Hepatocyte (in vitro differentiated cells): ENCODE results near the gene MTHFD1L. TPM values are rescaled to one million over a fixed set of nuclear protein-coding genes. Genes with fewer than 3 reads are reported as not detected.
A peak's percentile ranks its signal among the peaks of the same experiment; 100 is the strongest.

Experiments used
- DNase-seq: peaks from one replicate; pipeline ENCODE4 v3.0.0-alpha.2; 2016; ENCODE audit warnings: low spot score
- H2AFZ ChIP-seq: fragments of 200-600 bp; sonication (generic); 2 replicates; pipeline ENCODE4 v1.6.0; 2016; ENCODE audit warnings: antibody characterized with exemption, mild to moderate bottlenecking
- H3K27ac ChIP-seq: fragments of 200-600 bp; sonication (generic); 2 replicates; pipeline ENCODE4 v1.5.1; 2016; ENCODE audit warnings: mild to moderate bottlenecking
- H3K27me3 ChIP-seq: fragments of 200-600 bp; sonication (generic); 2 replicates; pipeline ENCODE4 v1.6.1; 2016
- H3K36me3 ChIP-seq: fragments of 200-600 bp; sonication (generic); replicated peaks from 2 replicates; pipeline ENCODE4 v1.5.1; 2016; ENCODE audit warnings: low read depth; ENCODE audit not compliant: insufficient read depth
- H3K4me1 ChIP-seq: fragments of 200-600 bp; sonication (generic); 2 replicates; pipeline ENCODE4 v1.5.1; 2016; ENCODE audit warnings: mild to moderate bottlenecking, moderate library complexity; ENCODE audit not compliant: insufficient read depth
- H3K4me2 ChIP-seq: fragments of 200-600 bp; sonication (generic); 2 replicates; pipeline ENCODE4 v1.6.0; 2016
- H3K4me3 ChIP-seq: fragments of 200-600 bp; sonication (generic); 2 replicates; pipeline ENCODE4 v1.5.1; 2016; ENCODE audit warnings: mild to moderate bottlenecking
- H3K79me2 ChIP-seq: fragments of 200-600 bp; sonication (generic); 2 replicates; pipeline ENCODE4 v1.6.0; 2017; ENCODE audit warnings: mild to moderate bottlenecking
- H3K9me2 ChIP-seq: fragments of 200-600 bp; sonication (generic); replicated peaks from 2 replicates; pipeline ENCODE4 v1.6.0; 2017; ENCODE audit warnings: mild to moderate bottlenecking; ENCODE audit not compliant: insufficient read depth
- H3K9me3 ChIP-seq: fragments of 200-600 bp; sonication (generic); 2 replicates; pipeline ENCODE4 v1.5.1; 2016; ENCODE audit warnings: low read depth, mild to moderate bottlenecking
- H4K20me1 ChIP-seq: fragments of 200-600 bp; sonication (generic); 2 replicates; pipeline ENCODE4 v1.6.0; 2016; ENCODE audit warnings: mild to moderate bottlenecking; ENCODE audit not compliant: insufficient read depth, poor library complexity, severe bottlenecking
- EZH2 ChIP-seq: fragments of 200-600 bp; sonication (generic); IDR thresholded peaks from 2 replicates; pipeline ENCODE4 v1.6.1; 2016; ENCODE audit warnings: antibody characterized with exemption, mild to moderate bottlenecking, borderline replicate concordance
- EZH2phosphoT487 ChIP-seq: fragments of 200-600 bp; sonication (generic); IDR thresholded peaks from one replicate; pipeline ENCODE4 v1.6.1; 2018; ENCODE audit warnings: antibody characterized with exemption, mild to moderate bottlenecking, low read depth, moderate library complexity; ENCODE audit not compliant: unreplicated experiment, severe bottlenecking
- WGBS: methylation state at CpG from one replicate; pipeline ENCODE4 v1.1.6; 2016; ENCODE audit warnings: low lambda C conversion rate; ENCODE audit errors: missing lambda C conversion rate; 5-methylcytosine and 5-hydroxymethylcytosine counted together
- polyA plus RNA-seq: library from polyadenylated mRNA; unstranded; fragments of >200 nt; fragmentation: Nextera tagmentation; extraction: Ambion mirVana; gene quantifications from 2 replicates; pipeline ENCODE4 v1.2.1, GENCODE V29; 2016
- total RNA-seq: library from RNA; depleted of rRNA; stranded (reverse); fragments of >200 nt; gene quantifications from 2 replicates; pipeline ENCODE4 v1.2.3, GENCODE V29; 2014
- TF ChIP-seq, protein P1 (sequence below): fragments of 200-600 bp; sonication (generic); IDR thresholded peaks from 2 replicates; pipeline ENCODE4 v1.5.1; 2016; ENCODE audit warnings: antibody characterized with exemption, mild to moderate bottlenecking; ENCODE audit not compliant: poor library complexity

MTHFD1L gene
- total and polyA plus RNA-seq, 2 experiments from 2014 or later, result 28.4 to 30.8 TPM

DNA sequence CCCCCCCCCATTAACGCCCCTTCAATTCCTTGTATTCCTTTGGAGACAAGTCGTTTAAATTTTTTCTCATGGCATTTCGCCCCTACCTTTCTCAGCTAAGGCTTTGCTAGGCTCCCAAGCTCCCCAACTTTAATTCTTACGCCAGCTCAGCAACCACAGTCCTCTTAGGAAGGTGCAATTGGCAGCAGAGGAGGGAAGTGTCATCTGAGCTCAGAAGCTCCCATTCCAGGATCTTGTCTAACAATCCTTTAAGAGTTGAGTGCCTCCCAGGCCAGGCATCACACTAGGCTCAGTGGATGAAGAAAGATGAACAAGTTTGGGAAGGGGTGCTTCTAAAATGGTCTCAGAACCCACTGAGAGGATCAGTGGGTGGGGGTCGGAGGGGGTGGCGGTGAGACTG lies 243.0 kb downstream of the MTHFD1L start:
- no peaks in the 10 kb centered on the region for H4K20me1 ChIP-seq
- H3K4me2 ChIP-seq, result no peak overlapping the region
- H3K36me3 ChIP-seq, result no peaks in the 10 kb centered on the region
- no peaks in the 10 kb centered on the region for H3K4me1 ChIP-seq
- no peak overlapping the region for H3K27ac ChIP-seq
- 87% methylated on average over 6 of the region's 6 CpGs for WGBS
- no peak overlapping the region for H2AFZ ChIP-seq
- H3K9me3 ChIP-seq, result no peaks in the 10 kb centered on the region
- no peak for DNase-seq
- no peaks in the 10 kb centered on the region for H3K9me2 ChIP-seq
- TF ChIP-seq, protein P1, sequence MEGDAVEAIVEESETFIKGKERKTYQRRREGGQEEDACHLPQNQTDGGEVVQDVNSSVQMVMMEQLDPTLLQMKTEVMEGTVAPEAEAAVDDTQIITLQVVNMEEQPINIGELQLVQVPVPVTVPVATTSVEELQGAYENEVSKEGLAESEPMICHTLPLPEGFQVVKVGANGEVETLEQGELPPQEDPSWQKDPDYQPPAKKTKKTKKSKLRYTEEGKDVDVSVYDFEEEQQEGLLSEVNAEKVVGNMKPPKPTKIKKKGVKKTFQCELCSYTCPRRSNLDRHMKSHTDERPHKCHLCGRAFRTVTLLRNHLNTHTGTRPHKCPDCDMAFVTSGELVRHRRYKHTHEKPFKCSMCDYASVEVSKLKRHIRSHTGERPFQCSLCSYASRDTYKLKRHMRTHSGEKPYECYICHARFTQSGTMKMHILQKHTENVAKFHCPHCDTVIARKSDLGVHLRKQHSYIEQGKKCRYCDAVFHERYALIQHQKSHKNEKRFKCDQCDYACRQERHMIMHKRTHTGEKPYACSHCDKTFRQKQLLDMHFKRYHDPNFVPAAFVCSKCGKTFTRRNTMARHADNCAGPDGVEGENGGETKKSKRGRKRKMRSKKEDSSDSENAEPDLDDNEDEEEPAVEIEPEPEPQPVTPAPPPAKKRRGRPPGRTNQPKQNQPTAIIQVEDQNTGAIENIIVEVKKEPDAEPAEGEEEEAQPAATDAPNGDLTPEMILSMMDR, result no peak
- TF ChIP-seq EZH2 (no peak), EZH2phosphoT487 (no peak)
- H3K27me3 ChIP-seq, result no peaks in the 10 kb centered on the region
- no peak overlapping the region for H3K4me3 ChIP-seq
- H3K79me2 ChIP-seq, result no peaks in the 10 kb centered on the region

DNA sequence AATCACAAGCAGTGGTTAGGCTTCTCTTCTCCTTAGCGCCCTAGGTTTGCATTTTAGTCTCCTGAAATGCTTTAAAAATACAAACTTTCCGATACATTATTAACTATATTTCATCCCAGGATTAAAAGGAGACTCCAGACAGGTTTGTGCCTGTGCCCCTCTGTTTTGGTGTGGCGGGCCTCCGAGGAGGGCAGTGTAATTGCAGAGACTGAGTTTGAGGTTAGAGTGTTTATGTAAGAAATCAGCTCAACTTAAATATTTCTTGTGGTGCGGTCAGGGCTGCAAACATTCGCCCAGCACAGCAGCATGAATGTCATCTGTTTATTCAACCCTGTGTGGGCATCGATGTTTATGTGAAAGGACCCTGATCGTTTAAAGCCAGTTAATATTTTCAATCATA lies 243.9 kb downstream of the MTHFD1L start:
- no peaks in the 10 kb centered on the region for H3K27me3 ChIP-seq
- DNase-seq, result no peak
- H3K9me2 ChIP-seq, result no peaks in the 10 kb centered on the region

DNA sequence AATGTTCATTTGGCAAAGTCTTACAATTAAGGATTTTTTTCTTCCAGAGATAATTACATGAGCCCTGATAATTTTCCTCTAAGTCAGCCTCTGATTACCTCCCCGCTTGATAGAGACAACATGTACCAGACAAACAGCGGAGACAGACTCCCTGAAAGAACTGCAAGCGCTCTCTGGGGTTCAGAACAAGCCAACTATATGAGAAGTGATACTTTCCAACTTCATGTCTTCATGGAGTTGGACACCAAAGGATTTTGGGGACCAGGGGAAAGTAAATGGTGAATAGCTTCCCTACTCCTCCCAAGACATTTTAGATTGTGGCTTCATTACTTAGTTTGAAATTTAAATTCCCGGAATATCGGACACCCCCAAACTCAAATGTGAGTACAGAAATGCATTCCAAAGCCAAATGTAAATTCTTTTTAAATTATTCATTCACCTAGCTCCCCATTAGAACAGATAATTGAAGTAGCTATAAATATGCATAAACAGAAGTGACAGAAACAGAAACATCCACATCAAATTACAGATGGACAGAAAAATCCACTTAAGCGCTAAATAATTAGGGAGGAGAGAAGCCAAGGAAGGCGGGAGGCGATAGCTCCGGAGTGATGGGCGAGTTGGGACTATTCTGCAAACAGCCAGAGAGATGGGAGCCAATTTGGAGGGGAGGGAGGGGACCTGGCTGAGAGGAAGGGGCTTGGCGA lies 244.5 kb downstream of the MTHFD1L start:
- H3K4me3 ChIP-seq, result no peak overlapping the region
- no peaks in the 10 kb centered on the region for H4K20me1 ChIP-seq
- no peak for DNase-seq
- no peaks in the 10 kb centered on the region for H3K79me2 ChIP-seq
- no peaks in the 10 kb centered on the region for H3K27me3 ChIP-seq
- no peak overlapping the region for H2AFZ ChIP-seq
- no peaks in the 10 kb centered on the region for H3K9me3 ChIP-seq
- 83% methylated on average over 11 of the region's 11 CpGs for WGBS
- H3K4me1 ChIP-seq, result no peaks in the 10 kb centered on the region
- H3K4me2 ChIP-seq, result peak overlapping the region; percentile 42
- no peaks in the 10 kb centered on the region for H3K9me2 ChIP-seq
- no peaks in the 10 kb centered on the region for H3K36me3 ChIP-seq
- no peak overlapping the region for H3K27ac ChIP-seq
- TF ChIP-seq, protein P1, result no peak
- no peak for TF ChIP-seq EZH2
- no peak for TF ChIP-seq EZH2phosphoT487

More for the DNA sequence above, 243.9 kb downstream of the MTHFD1L start:
- Histone ChIP-seq H3K9me3 (no peaks in the 10 kb centered on the region), H2AFZ (no peak overlapping the region), H3K4me2 (peak overlapping the region; percentile 42), H3K79me2 (no peaks in the 10 kb centered on the region), H3K4me3 (no peak overlapping the region), H3K27ac (no peak overlapping the region), H3K4me1 (no peaks in the 10 kb centered on the region), H4K20me1 (no peaks in the 10 kb centered on the region), H3K36me3 (no peaks in the 10 kb centered on the region)
- no peak for TF ChIP-seq EZH2
- WGBS, result 59% methylated on average over 8 of the region's 8 CpGs

DNA sequence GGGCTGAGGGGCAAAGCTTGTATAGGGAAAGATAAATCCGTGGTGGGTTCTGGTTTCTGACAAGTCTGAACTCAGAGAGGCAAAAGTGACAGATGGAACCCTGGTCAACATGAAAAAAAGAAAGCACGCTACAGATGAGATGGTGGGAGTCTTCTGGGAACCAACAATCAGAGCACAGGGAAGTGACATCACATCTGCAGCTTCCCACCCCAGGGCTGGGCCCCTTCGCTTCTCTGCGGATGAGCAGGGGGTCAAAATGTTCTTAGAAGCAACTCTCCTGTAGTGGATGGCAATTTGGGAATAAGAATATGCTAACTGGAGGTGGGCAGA lies 245.0 kb downstream of the MTHFD1L start:
- no peak overlapping the region for H3K27ac ChIP-seq
- H3K4me2 ChIP-seq, result no peak overlapping the region
- TF ChIP-seq, protein P1, result no peak
- no peaks in the 10 kb centered on the region for H3K9me2 ChIP-seq
- H4K20me1 ChIP-seq, result no peaks in the 10 kb centered on the region
- no peaks in the 10 kb centered on the region for H3K27me3 ChIP-seq
- no peak for DNase-seq
- H3K36me3 ChIP-seq, result no peaks in the 10 kb centered on the region
- H3K4me1 ChIP-seq, result no peaks in the 10 kb centered on the region
- H3K79me2 ChIP-seq, result no peaks in the 10 kb centered on the region
- H3K4me3 ChIP-seq, result no peak overlapping the region
- no peak overlapping the region for H2AFZ ChIP-seq
- WGBS, result 86% methylated on average over 4 of the region's 4 CpGs
- H3K9me3 ChIP-seq, result no peaks in the 10 kb centered on the region
